Activated naive CD4-positive, alpha-beta T cell treated with anti-CD3 and anti-CD28 coated beads, Interleukin-2, amount 10 ng/mL, durations not matched to agents 7 days and 5 days (primary cell): ENCODE data around the gene ADARB2.

Experiments used
- CTCF ChIA-PET: fragments of 350-600 bp; sonication (Branson Sonifier 250); formaldehyde crosslinking; loops from one replicate; lab custom pipeline; 2021; ENCODE audit warnings: antibody characterized with exemption; lab: Charles Lee
- DNase-seq: peaks from one replicate; pipeline ENCODE4 v3.0.0-alpha.2; 2020
- H3K27ac Mint-ChIP-seq: one replicate; pipeline ENCODE4 v1.8.0; 2021; ENCODE audit warnings: mild to moderate bottlenecking, moderate library complexity, mixed read lengths
- H3K27me3 Mint-ChIP-seq: one replicate; pipeline ENCODE4 v1.8.0; 2021; ENCODE audit warnings: mild to moderate bottlenecking, mixed read lengths
- H3K36me3 Mint-ChIP-seq: one replicate; pipeline ENCODE4 v1.8.0; 2021; ENCODE audit warnings: mixed read lengths
- H3K4me1 Mint-ChIP-seq: one replicate; pipeline ENCODE4 v1.8.0; 2021; ENCODE audit warnings: mixed read lengths
- H3K4me3 Mint-ChIP-seq: one replicate; pipeline ENCODE4 v1.8.0; 2021; ENCODE audit warnings: mild to moderate bottlenecking, moderate library complexity, mixed read lengths
- H3K9me3 Mint-ChIP-seq: one replicate; pipeline ENCODE4 v1.8.0; 2021; ENCODE audit warnings: mixed read lengths

Gene ADARB2

GRCh38 chr10:1173091-1173490 is 564.2 kb downstream of the ADARB2 start:
- H3K27ac Mint-ChIP-seq, result no peak overlapping the region
- CTCF ChIA-PET, result no interaction called here
- no peaks in the 10 kb centered on the region for H3K36me3 Mint-ChIP-seq

GRCh38 chr10:1172256-1172984 is 564.9 kb downstream of the ADARB2 start:
- no peak overlapping the region for H3K27ac Mint-ChIP-seq
- H3K4me1 Mint-ChIP-seq, result no peaks in the 10 kb centered on the region
- H3K27me3 Mint-ChIP-seq, result peaks cover 21% of the 10 kb centered on the region
- no peaks in the 10 kb centered on the region for H3K36me3 Mint-ChIP-seq
- CTCF ChIA-PET, result no interaction called here
- no peak for DNase-seq
- H3K4me3 Mint-ChIP-seq, result no peak overlapping the region
- no peaks in the 10 kb centered on the region for H3K9me3 Mint-ChIP-seq

More at GRCh38 chr10:1173091-1173490, 564.2 kb downstream of the ADARB2 start:
- DNase-seq, result no peak
- H3K27me3 Mint-ChIP-seq, result peaks cover 21% of the 10 kb centered on the region
- H3K4me1 Mint-ChIP-seq, result no peaks in the 10 kb centered on the region
- H3K4me3 Mint-ChIP-seq, result no peak overlapping the region
- H3K9me3 Mint-ChIP-seq, result no peaks in the 10 kb centered on the region

GRCh38 chr10:1171586-1171985 is 565.7 kb downstream of the ADARB2 start:
- CTCF ChIA-PET, result no interaction called here
- peaks cover 21% of the 10 kb centered on the region for H3K27me3 Mint-ChIP-seq
- DNase-seq, result no peak
- H3K4me1 Mint-ChIP-seq, result no peaks in the 10 kb centered on the region
- H3K27ac Mint-ChIP-seq, result no peak overlapping the region
- H3K9me3 Mint-ChIP-seq, result no peaks in the 10 kb centered on the region
- H3K36me3 Mint-ChIP-seq, result no peaks in the 10 kb centered on the region
- no peak overlapping the region for H3K4me3 Mint-ChIP-seq

GRCh38 chr10:1171182-1171581 is 566.1 kb downstream of the ADARB2 start:
- Mint-ChIP-seq H3K4me1 (no peaks in the 10 kb centered on the region), H3K36me3 (no peaks in the 10 kb centered on the region), H3K27ac (no peak overlapping the region), H3K9me3 (no peaks in the 10 kb centered on the region), H3K27me3 (peaks cover 21% of the 10 kb centered on the region), H3K4me3 (no peak overlapping the region)
- CTCF ChIA-PET, result no interaction called here
- no peak for DNase-seq

- H3K36me3 Mint-ChIP-seq, result no peaks in the 10 kb centered on the region
- CTCF ChIA-PET, result no interaction called here
- H3K27ac Mint-ChIP-seq, result no peak overlapping the region
- H3K27me3 Mint-ChIP-seq, result peaks cover 21% of the 10 kb centered on the region
- H3K4me1 Mint-ChIP-seq, result no peaks in the 10 kb centered on the region
- no peak for DNase-seq
- no peak overlapping the region for H3K4me3 Mint-ChIP-seq
- no peaks in the 10 kb centered on the region for H3K9me3 Mint-ChIP-seq
Observed at GRCh38 chr10:1170867-1171180, 566.5 kb downstream of the ADARB2 start.

GRCh38 chr10:1169981-1170866 is 567.1 kb downstream of the ADARB2 start:
- Mint-ChIP-seq H3K36me3 (no peaks in the 10 kb centered on the region), H3K4me1 (no peaks in the 10 kb centered on the region), H3K27me3 (peaks cover 21% of the 10 kb centered on the region), H3K9me3 (no peaks in the 10 kb centered on the region), H3K27ac (no peak overlapping the region), H3K4me3 (no peak overlapping the region)
- no peak for DNase-seq
- CTCF ChIA-PET, result no interaction called here

- no peak overlapping the region for H3K27ac Mint-ChIP-seq
Observed at GRCh38 chr10:1169186-1169885, 568.0 kb downstream of the ADARB2 start.

GRCh38 chr10:1168763-1169162 is 568.6 kb downstream of the ADARB2 start:
- no peaks in the 10 kb centered on the region for H3K36me3 Mint-ChIP-seq
- H3K4me3 Mint-ChIP-seq, result no peak overlapping the region
- no peaks in the 10 kb centered on the region for H3K4me1 Mint-ChIP-seq
- no peaks in the 10 kb centered on the region for H3K9me3 Mint-ChIP-seq
- CTCF ChIA-PET, result no interaction called here
- DNase-seq, result no peak
- H3K27ac Mint-ChIP-seq, result no peak overlapping the region
- H3K27me3 Mint-ChIP-seq, result peaks cover 16% of the 10 kb centered on the region

More at GRCh38 chr10:1169186-1169885, 568.0 kb downstream of the ADARB2 start:
- Mint-ChIP-seq H3K4me1 (no peaks in the 10 kb centered on the region), H3K36me3 (no peaks in the 10 kb centered on the region), H3K27me3 (peaks cover 21% of the 10 kb centered on the region), H3K9me3 (no peaks in the 10 kb centered on the region), H3K4me3 (no peak overlapping the region)
- no peak for DNase-seq
- CTCF ChIA-PET, result no interaction called here

GRCh38 chr10:1166828-1167275 is 570.5 kb downstream of the ADARB2 start:
- Mint-ChIP-seq H3K27ac (no peak overlapping the region), H3K9me3 (no peaks in the 10 kb centered on the region), H3K36me3 (no peaks in the 10 kb centered on the region), H3K4me3 (no peak overlapping the region), H3K4me1 (no peaks in the 10 kb centered on the region), H3K27me3 (peaks cover 20% of the 10 kb centered on the region)
- CTCF ChIA-PET, result no interaction called here
- DNase-seq, result no peak

GRCh38 chr10:1166101-1166827 is 571.1 kb downstream of the ADARB2 start:
- no peak for DNase-seq
- Mint-ChIP-seq H3K4me1 (no peaks in the 10 kb centered on the region), H3K9me3 (no peaks in the 10 kb centered on the region), H3K36me3 (no peaks in the 10 kb centered on the region), H3K4me3 (no peak overlapping the region), H3K27ac (no peak overlapping the region), H3K27me3 (peaks cover 16% of the 10 kb centered on the region)
- CTCF ChIA-PET, result no interaction called here

GRCh38 chr10:1163831-1164230 is 573.5 kb downstream of the ADARB2 start:
- CTCF ChIA-PET, result no interaction called here
- no peak overlapping the region for H3K4me3 Mint-ChIP-seq
- H3K9me3 Mint-ChIP-seq, result no peaks in the 10 kb centered on the region
- H3K36me3 Mint-ChIP-seq, result no peaks in the 10 kb centered on the region
- peaks cover 16% of the 10 kb centered on the region for H3K27me3 Mint-ChIP-seq
- no peak overlapping the region for H3K27ac Mint-ChIP-seq
- H3K4me1 Mint-ChIP-seq, result no peaks in the 10 kb centered on the region
- no peak for DNase-seq

GRCh38 chr10:1163204-1163660 is 574.1 kb downstream of the ADARB2 start:
- CTCF ChIA-PET, result interaction anchor here (1.1 kb wide), 1 partner anchor 11 kb away, joined by 3 read pairs; no protein-coding TSS in a partner anchor
- Mint-ChIP-seq H3K36me3 (no peaks in the 10 kb centered on the region), H3K27ac (no peak overlapping the region), H3K27me3 (peaks cover 19% of the 10 kb centered on the region), H3K9me3 (no peaks in the 10 kb centered on the region), H3K4me3 (no peak overlapping the region), H3K4me1 (no peaks in the 10 kb centered on the region)
- DNase-seq, result no peak

- CTCF ChIA-PET, result interaction anchor here (1.1 kb wide), 1 partner anchor 11 kb away, joined by 3 read pairs; no protein-coding TSS in a partner anchor
- Mint-ChIP-seq H3K36me3 (no peaks in the 10 kb centered on the region), H3K4me3 (no peak overlapping the region), H3K4me1 (no peaks in the 10 kb centered on the region), H3K27ac (no peak overlapping the region), H3K9me3 (no peaks in the 10 kb centered on the region), H3K27me3 (peaks cover 24% of the 10 kb centered on the region)
- no peak for DNase-seq
Observed at GRCh38 chr10:1162481-1163203, 574.7 kb downstream of the ADARB2 start.
